Retina (tissue), 1 donor: ENCODE data around the gene SPATA2L.
A peak's percentile ranks its signal among the peaks of the same experiment; 100 is the strongest.
"Not testable (repeated sequence)": the region's sequence is repeated elsewhere in the genome, so short reads cannot be mapped to it uniquely, and the experiment has no call there.

Experiments used
- DNase-seq: peaks from one replicate; pipeline ENCODE4 v3.0.0-alpha.2; 2016

SPATA2L gene

GRCh38 chr16:89689142-89689541 is 12.4 kb downstream of the SPATA2L start:
- no peak for DNase-seq

GRCh38 chr16:89688395-89688794 is 13.1 kb downstream of the SPATA2L start:
- no peak for DNase-seq

GRCh38 chr16:89687092-89687940 is 14.2 kb downstream of the SPATA2L start:
- peak; percentile 84 for DNase-seq

GRCh38 chr16:89686520-89687091 is 14.9 kb downstream of the SPATA2L start, which contains the start of gene CDK10:
Gene CDK10 (plus strand): TSS chr16:89686689. CDS start chr16:89686711, 22 bp downstream.
- peak; percentile 99 for DNase-seq

GRCh38 chr16:89685916-89686315 is 15.6 kb downstream of the SPATA2L start:
- DNase-seq, result no peak

GRCh38 chr16:89678258-89678657 is 23.2 kb downstream of the SPATA2L start:
- no peak for DNase-seq

GRCh38 chr16:89672177-89672941 is 29.1 kb downstream of the SPATA2L start:
- no peak for DNase-seq

- not testable (repeated sequence) for DNase-seq
These were observed 29.9 kb downstream of the SPATA2L start for GRCh38 chr16:89671565-89671964.

GRCh38 chr16:89670496-89671431 is 30.7 kb downstream of the SPATA2L start:
- DNase-seq, result no peak

- no peak for DNase-seq
These were observed 31.8 kb downstream of the SPATA2L start for GRCh38 chr16:89669755-89670154.

GRCh38 chr16:89668790-89669158 is 32.7 kb downstream of the SPATA2L start:
- DNase-seq, result no peak

GRCh38 chr16:89667633-89668032 is 33.9 kb downstream of the SPATA2L start:
- no peak for DNase-seq

- DNase-seq, result not testable (repeated sequence)
These were observed 34.5 kb downstream of the SPATA2L start for GRCh38 chr16:89667000-89667399.

- DNase-seq, result not testable (repeated sequence)
These were observed 37.3 kb downstream of the SPATA2L start for GRCh38 chr16:89664238-89664637.

GRCh38 chr16:89661215-89661614 is 40.3 kb downstream of the SPATA2L start:
- no peak for DNase-seq

- no peak for DNase-seq
These were observed 41.4 kb downstream of the SPATA2L start for GRCh38 chr16:89660146-89660545.

- no peak for DNase-seq
These were observed 43.2 kb downstream of the SPATA2L start for GRCh38 chr16:89658221-89658879.

- DNase-seq, result peak; percentile 97
These were observed 43.9 kb downstream of the SPATA2L start, which contains the start of the genes CHMP1A and SPATA33 for GRCh38 chr16:89657442-89658220. Gene CHMP1A (minus strand): TSS chr16:89657708. CDS start chr16:89657588, 120 bp downstream. Gene SPATA33 (plus strand): TSS chr16:89657836. CDS start chr16:89657912, 76 bp downstream.

GRCh38 chr16:89656435-89657121 is 44.9 kb downstream of the SPATA2L start:
- DNase-seq, result no peak

- no peak for DNase-seq
These were observed 46.4 kb downstream of the SPATA2L start for GRCh38 chr16:89655062-89655643.
